ENCODE measurements around the gene EMC1. TPM values are rescaled to one million over a fixed set of nuclear protein-coding genes. Genes with fewer than 3 reads are reported as not detected.

EMC1 gene
- total RNA-seq, 1 experiment from 2014 or later, result 60.0 TPM

GRCh38 chr1:19199329-19199968, 51.9 kb downstream of the EMC1 start:
- no peak for DNase-seq
- Histone ChIP-seq H2BK5ac (ENCODE audit: insufficient read length, low read length) (no peak overlapping the region), H4K5ac (ENCODE audit: insufficient read length, low read depth, low read length) (no peak overlapping the region), H3K9ac (ENCODE audit: extremely low read depth, insufficient read length, low read length) (no peak overlapping the region), H3K4ac (ENCODE audit: low read depth, low read length) (no peak overlapping the region), H3K4me2 (ENCODE audit: insufficient read depth, insufficient read length, low read length) (no peak overlapping the region), H3K23me2 (ENCODE audit: insufficient read length, low read depth, low read length, poor library complexity, severe bottlenecking) (no peaks in the 10 kb centered on the region), H2BK15ac (ENCODE audit: low read depth, low read length) (no peak overlapping the region), H3K4me1 (ENCODE audit: insufficient read depth, low read length) (no peaks in the 10 kb centered on the region), H2BK120ac (ENCODE audit: low read depth, low read length, poor library complexity, severe bottlenecking) (no peak overlapping the region), H3K79me1 (ENCODE audit: insufficient read depth, low read depth, low read length, poor library complexity, severe bottlenecking) (peaks cover 9% of the 10 kb centered on the region), H2AFZ (ENCODE audit: low read length) (no peak overlapping the region), H2BK20ac (ENCODE audit: low read depth, low read length, poor library complexity, severe bottlenecking) (no peak overlapping the region), H3K9me3 (ENCODE audit: control insufficient read depth, low read depth, low read length) (no peaks in the 10 kb centered on the region), H3K18ac (ENCODE audit: insufficient read length, low read depth, low read length) (no peak overlapping the region), H3K23ac (ENCODE audit: insufficient read length, low read depth, low read length) (no peak overlapping the region), H2AK5ac (ENCODE audit: insufficient read length, low read length) (no peak overlapping the region), H4K91ac (ENCODE audit: insufficient read length, low read depth, low read length) (no peak overlapping the region), H3K27ac (ENCODE audit: insufficient read length, low read depth, low read length) (no peak overlapping the region), H4K20me1 (ENCODE audit: control insufficient read depth, insufficient read depth, insufficient read length) (no peaks in the 10 kb centered on the region), H3T11ph (ENCODE audit: low read length) (no peak overlapping the region), H3K14ac (ENCODE audit: insufficient read depth, low read length) (no peak overlapping the region), H2BK12ac (ENCODE audit: insufficient read length, low read depth, low read length) (no peak overlapping the region), H3K79me2 (ENCODE audit: insufficient read depth, low read length) (peaks cover 12% of the 10 kb centered on the region; the same call in 1 of the 2 replicates), H3K56ac (ENCODE audit: insufficient read length, low read depth, low read length) (no peak overlapping the region), H3K27me3 (ENCODE audit: insufficient read depth, low read length) (no peaks in the 10 kb centered on the region), H4K8ac (replicated peaks; ENCODE audit: insufficient read length, low read depth, low read length) (no peak overlapping the region)
- H3K4me1 Mint-ChIP-seq, result no peaks in the 10 kb centered on the region
- H3K36me3 Mint-ChIP-seq (ENCODE audit: insufficient read depth in 1 of 3, low read depth in 3 of 3), result peaks cover 29 to 53% (median 50%) of the 10 kb centered on the region in 3 experiments; a peak in 6 of 7 replicates
- WGBS (ENCODE audit: extremely low coverage, insufficient read length, low lambda C conversion rate), result no CpG with 5 or more reads among the region's 4 CpGs
- no peak overlapping the region for H3K27ac Mint-ChIP-seq
- TF ChIP-seq CTCF (conservative IDR thresholded peaks at IDR 0.05), result no peak
- no peaks in the 10 kb centered on the region for H3K9me3 Mint-ChIP-seq
- no peak overlapping the region for H3K4me3 Mint-ChIP-seq
- no peaks in the 10 kb centered on the region for H3K27me3 Mint-ChIP-seq (ENCODE audit: low read depth)

Data from H9 (cell line).